OCI-LY1 (cell line): Measurements from ENCODE around the gene TUB.
A peak's percentile ranks its signal among the peaks of the same experiment; 100 is the strongest.

Source experiments
- H2AFZ ChIP-seq: fragments of 200-600 bp; sonication (generic), shearing (Covaris generic); 2 replicates; pipeline ENCODE4 v1.6.0; 2014; ENCODE audit warnings: antibody characterized with exemption, mild to moderate bottlenecking, low read length
- H3F3A ChIP-seq: fragments of 200-600 bp; sonication (generic), shearing (Covaris generic); 2 replicates; pipeline ENCODE4 v1.6.0; 2014; ENCODE audit warnings: mild to moderate bottlenecking, antibody characterized with exemption, low read length, moderate library complexity; ENCODE audit not compliant: insufficient read depth
- H3K27ac ChIP-seq: fragments of 200-600 bp; sonication (generic); 2 replicates; pipeline ENCODE4 v1.5.1; 2014; ENCODE audit warnings: low read length, mixed run types, mild to moderate bottlenecking, low read depth; ENCODE audit not compliant: poor library complexity, severe bottlenecking
- H3K27me3 ChIP-seq: fragments of 200-600 bp; sonication (generic); 2 replicates; pipeline ENCODE4 v1.6.0; 2014; ENCODE audit warnings: antibody characterized with exemption, mild to moderate bottlenecking, low read length, moderate library complexity; ENCODE audit not compliant: insufficient read depth
- H3K36me3 ChIP-seq: fragments of 200-600 bp; sonication (generic); 2 replicates; pipeline ENCODE4 v1.6.1; 2014; ENCODE audit warnings: mild to moderate bottlenecking, antibody characterized with exemption, low read length, moderate library complexity, mixed read lengths; ENCODE audit not compliant: insufficient read depth
- H3K4me1 ChIP-seq: fragments of 200-600 bp; sonication (generic); 2 replicates; pipeline ENCODE4 v1.5.1; 2014; ENCODE audit warnings: mild to moderate bottlenecking, low read length, moderate library complexity; ENCODE audit not compliant: insufficient read depth, severe bottlenecking
- H3K4me2 ChIP-seq: fragments of 200-600 bp; sonication (generic), shearing (Covaris generic); 2 replicates; pipeline ENCODE4 v1.6.1; 2014; ENCODE audit warnings: low read length
- H3K4me3 ChIP-seq: fragments of 200-600 bp; sonication (generic); 2 replicates; pipeline ENCODE4 v1.5.1; 2014; ENCODE audit warnings: low read length, low read depth, mild to moderate bottlenecking, mixed read lengths; ENCODE audit not compliant: poor library complexity, severe bottlenecking
- H3K79me2 ChIP-seq: fragments of 200-600 bp; shearing (Covaris generic); 2 replicates; pipeline ENCODE4 v1.6.1; 2016; ENCODE audit warnings: mixed run types, low read length, mixed read lengths; ENCODE audit not compliant: insufficient read depth
- H3K9ac ChIP-seq: fragments of 200-600 bp; sonication (generic), shearing (Covaris generic); 2 replicates; pipeline ENCODE4 v1.6.1; 2014; ENCODE audit warnings: mild to moderate bottlenecking, low read length, mixed read lengths
- H3K9me2 ChIP-seq: fragments of 200-600 bp; sonication (generic), shearing (Covaris generic); 2 replicates; pipeline ENCODE4 v1.6.1; 2014; ENCODE audit warnings: low read depth, mild to moderate bottlenecking, low read length, mixed read lengths
- H3K9me3 ChIP-seq: fragments of 200-600 bp; shearing (Covaris generic); 2 replicates; pipeline ENCODE4 v1.6.1; 2014; ENCODE audit warnings: low read length, mixed read lengths
- H4K20me1 ChIP-seq: fragments of 200-600 bp; sonication (generic), shearing (Covaris generic); 2 replicates; pipeline ENCODE4 v1.6.0; 2016; ENCODE audit warnings: mild to moderate bottlenecking, low read length; ENCODE audit not compliant: insufficient read depth
- EZH2 ChIP-seq: fragments of 200-600 bp; sonication (generic), shearing (Covaris generic); IDR thresholded peaks from 2 replicates; pipeline ENCODE4 v1.8.0; 2017; ENCODE audit warnings: borderline replicate concordance, mixed run types, mild to moderate bottlenecking, antibody characterized with exemption, low read length, moderate library complexity, mixed read lengths
- TF ChIP-seq, protein P1 (sequence below): fragments of 200-600 bp; sonication (generic), shearing (Covaris generic); IDR thresholded peaks from 2 replicates; pipeline ENCODE4 v1.5.1; 2017; ENCODE audit warnings: mild to moderate bottlenecking, antibody characterized with exemption, low read length, moderate library complexity, mixed read lengths

Gene TUB

GRCh38 chr11:8069771-8070170, 11.2 kb upstream of the TUB start:
- no peak overlapping the region for H3K4me2 ChIP-seq

GRCh38 chr11:8070417-8071115, 10.4 kb upstream of the TUB start:
- Histone ChIP-seq H3F3A (no peaks in the 10 kb centered on the region), H3K36me3 (no peaks in the 10 kb centered on the region), H3K9me2 (no peaks in the 10 kb centered on the region), H3K4me3 (no peak overlapping the region), H3K4me2 (no peak overlapping the region), H3K9ac (no peak overlapping the region), H3K4me1 (no peaks in the 10 kb centered on the region), H2AFZ (no peak overlapping the region), H3K27me3 (no peaks in the 10 kb centered on the region), H4K20me1 (no peaks in the 10 kb centered on the region), H3K27ac (no peak overlapping the region), H3K79me2 (no peaks in the 10 kb centered on the region), H3K9me3 (no peaks in the 10 kb centered on the region)
- TF ChIP-seq EZH2 = no peak
- TF ChIP-seq, protein P1, sequence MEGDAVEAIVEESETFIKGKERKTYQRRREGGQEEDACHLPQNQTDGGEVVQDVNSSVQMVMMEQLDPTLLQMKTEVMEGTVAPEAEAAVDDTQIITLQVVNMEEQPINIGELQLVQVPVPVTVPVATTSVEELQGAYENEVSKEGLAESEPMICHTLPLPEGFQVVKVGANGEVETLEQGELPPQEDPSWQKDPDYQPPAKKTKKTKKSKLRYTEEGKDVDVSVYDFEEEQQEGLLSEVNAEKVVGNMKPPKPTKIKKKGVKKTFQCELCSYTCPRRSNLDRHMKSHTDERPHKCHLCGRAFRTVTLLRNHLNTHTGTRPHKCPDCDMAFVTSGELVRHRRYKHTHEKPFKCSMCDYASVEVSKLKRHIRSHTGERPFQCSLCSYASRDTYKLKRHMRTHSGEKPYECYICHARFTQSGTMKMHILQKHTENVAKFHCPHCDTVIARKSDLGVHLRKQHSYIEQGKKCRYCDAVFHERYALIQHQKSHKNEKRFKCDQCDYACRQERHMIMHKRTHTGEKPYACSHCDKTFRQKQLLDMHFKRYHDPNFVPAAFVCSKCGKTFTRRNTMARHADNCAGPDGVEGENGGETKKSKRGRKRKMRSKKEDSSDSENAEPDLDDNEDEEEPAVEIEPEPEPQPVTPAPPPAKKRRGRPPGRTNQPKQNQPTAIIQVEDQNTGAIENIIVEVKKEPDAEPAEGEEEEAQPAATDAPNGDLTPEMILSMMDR = peak; percentile 52

More at GRCh38 chr11:8069771-8070170, 11.2 kb upstream of the TUB start:
- Histone ChIP-seq H3K27me3 (no peaks in the 10 kb centered on the region), H3K4me1 (no peaks in the 10 kb centered on the region), H3K79me2 (no peaks in the 10 kb centered on the region), H3K9me3 (no peaks in the 10 kb centered on the region), H3F3A (no peaks in the 10 kb centered on the region), H4K20me1 (no peaks in the 10 kb centered on the region), H2AFZ (no peak overlapping the region), H3K36me3 (no peaks in the 10 kb centered on the region), H3K9ac (no peak overlapping the region), H3K27ac (no peak overlapping the region), H3K4me3 (no peak overlapping the region), H3K9me2 (no peaks in the 10 kb centered on the region)
- TF ChIP-seq, protein P1 = no peak
- TF ChIP-seq EZH2 = no peak

DNA sequence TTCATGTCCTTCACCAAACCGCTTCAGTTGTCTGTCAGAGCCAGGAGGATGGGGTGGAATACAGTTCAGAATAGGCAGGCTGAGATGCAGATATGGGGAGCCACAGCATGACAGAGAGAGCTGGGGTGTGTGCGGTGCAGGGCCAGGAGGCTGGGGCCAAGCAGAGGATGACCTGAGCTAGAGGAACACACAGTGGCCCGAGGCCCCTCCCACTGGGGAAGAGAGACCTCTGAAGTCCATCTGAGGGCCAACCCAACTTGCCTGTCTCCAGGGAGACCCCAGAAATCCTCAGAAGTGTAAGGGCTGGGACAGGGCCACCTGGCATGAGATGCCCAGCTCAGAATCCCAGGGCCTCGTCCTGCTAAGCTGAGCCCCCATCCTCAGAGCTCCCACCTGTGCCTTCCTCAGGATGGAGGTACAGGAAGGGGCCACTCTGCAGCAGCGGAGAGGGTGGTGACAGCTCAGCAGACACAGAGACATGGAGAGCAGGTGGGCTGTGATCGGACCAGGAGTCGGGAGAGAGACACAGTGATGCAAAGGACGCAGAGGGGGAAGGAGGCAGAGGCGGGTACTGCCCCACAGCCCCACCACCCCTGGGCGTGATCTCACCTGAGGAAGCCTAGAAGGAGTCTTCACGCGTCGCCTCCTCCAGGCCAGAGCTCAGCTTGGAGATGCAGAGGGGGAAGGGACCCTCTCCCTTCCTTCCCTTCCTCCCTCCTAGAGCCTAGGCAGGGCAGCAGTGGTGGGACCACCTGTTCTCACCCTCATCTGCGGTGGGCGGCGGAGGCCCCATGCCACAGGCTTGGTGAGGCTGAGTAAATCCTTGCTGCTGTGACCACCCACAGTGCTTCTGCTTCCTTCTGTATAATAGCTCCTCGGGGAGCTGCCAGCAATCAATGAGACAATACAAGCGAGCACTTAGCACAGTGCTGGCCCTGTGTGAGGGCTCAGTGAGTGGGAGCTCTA, 9.1 kb upstream of the TUB start:
- Histone ChIP-seq H2AFZ (no peak overlapping the region), H3K4me1 (no peaks in the 10 kb centered on the region), H3K27ac (no peak overlapping the region), H3K9ac (no peak overlapping the region), H3K36me3 (no peaks in the 10 kb centered on the region), H3K79me2 (no peaks in the 10 kb centered on the region), H3K9me3 (no peaks in the 10 kb centered on the region), H3K4me2 (no peak overlapping the region), H3K4me3 (no peak overlapping the region), H4K20me1 (no peaks in the 10 kb centered on the region), H3K9me2 (no peaks in the 10 kb centered on the region), H3K27me3 (no peaks in the 10 kb centered on the region; the same call in 1 of the 2 replicates), H3F3A (no peaks in the 10 kb centered on the region)
- TF ChIP-seq, protein P1 = no peak
- TF ChIP-seq EZH2 = no peak
